GM19395 (cell line): ENCODE data around the gene CCDC126.
"Not testable (repeated sequence)": the region's sequence is repeated elsewhere in the genome, so short reads cannot be mapped to it uniquely, and the experiment has no call there.

Experiments used
- ATAC-seq: cut with Tn5 transposase; IDR thresholded peaks from one replicate; pipeline ENCODE4 v1.9.1; 2021; ENCODE audit warnings: mild to moderate bottlenecking, moderate library complexity; ENCODE audit not compliant: unreplicated experiment

Gene CCDC126, protein sequence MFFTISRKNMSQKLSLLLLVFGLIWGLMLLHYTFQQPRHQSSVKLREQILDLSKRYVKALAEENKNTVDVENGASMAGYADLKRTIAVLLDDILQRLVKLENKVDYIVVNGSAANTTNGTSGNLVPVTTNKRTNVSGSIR

GRCh38 chr7:23597094-23598091 lies at the start of gene CCDC126:
TSS of gene CCDC126 (plus strand) at chr7:23597382. CDS start at chr7:23611316, 13,934 bp downstream.
- ATAC-seq: peak; percentile 81

GRCh38 chr7:23547662-23548061 lies 49.5 kb upstream of the CCDC126 start:
- ATAC-seq: no peak

- no peak for ATAC-seq
Measured at GRCh38 chr7:23558303-23558702, 38.9 kb upstream of the CCDC126 start.

DNA sequence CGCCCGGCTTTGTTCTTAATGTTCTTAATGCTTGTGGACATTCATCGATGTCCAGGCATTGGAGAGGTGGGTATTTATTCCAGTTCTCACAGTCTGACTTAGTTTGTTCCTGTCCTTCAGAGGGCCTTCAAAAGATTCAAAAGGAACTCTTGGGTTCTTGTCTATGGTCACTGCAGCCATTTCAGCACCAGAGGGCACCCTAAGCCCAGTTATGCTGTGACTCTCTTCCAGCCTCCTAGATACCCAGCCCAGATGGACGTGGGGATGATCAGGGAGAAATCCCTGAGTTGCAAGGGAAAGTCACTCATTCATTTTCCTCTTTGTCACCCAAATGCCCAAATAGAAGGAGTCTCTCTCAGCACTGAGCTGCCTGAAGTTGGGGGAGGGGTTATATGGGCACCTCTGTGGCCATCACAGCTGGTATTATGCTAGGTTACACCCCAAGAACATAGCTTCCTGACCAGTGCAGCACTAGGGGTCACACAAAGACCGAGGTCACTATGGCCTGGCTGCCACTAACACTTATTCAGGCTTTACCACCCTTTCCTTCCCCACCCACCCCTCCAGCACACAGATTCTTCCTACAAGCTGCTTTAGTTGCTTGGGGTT lies 26.5 kb upstream of the CCDC126 start:
- ATAC-seq: peak; percentile 94

DNA sequence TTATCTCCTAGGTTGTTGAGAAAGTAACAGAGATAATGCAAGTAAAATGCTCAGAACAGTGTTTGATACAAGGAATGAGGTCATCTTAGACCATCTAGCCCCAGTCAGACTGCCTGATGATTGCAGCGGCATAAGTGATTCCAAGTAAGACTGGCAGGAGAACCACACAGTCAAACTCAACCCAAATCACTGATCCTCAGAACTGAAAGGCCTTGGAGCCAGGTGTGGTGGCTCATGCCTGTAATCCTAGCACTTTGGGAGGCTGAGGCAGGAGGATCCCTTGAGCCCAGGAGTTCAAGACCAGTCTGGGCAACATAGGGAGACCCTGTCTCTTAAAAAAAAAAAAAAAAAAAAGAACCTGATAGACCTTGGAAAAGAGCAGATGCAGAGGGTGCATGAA lies 15.2 kb upstream of the CCDC126 start:
- ATAC-seq: not testable (repeated sequence)

DNA sequence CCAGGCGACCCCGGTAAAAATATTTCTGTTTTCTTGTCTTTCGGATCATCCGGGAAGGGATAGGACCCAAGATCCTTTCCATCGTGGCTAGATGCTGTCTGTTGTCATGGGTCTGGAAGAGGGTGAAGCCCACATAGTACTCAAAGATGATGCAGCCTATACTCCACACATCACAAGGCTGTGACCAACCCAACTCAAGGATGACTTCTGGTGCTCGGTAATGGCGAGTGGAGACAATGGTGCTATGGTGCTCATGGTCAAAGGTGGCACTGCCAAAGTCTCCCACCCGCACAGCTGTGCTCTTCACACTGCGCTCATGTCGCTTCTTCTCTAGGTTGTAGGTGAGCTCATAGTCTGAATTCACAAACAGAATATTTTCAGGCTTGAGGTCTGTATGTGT lies 11.9 kb upstream of the CCDC126 start:
- ATAC-seq: not testable (repeated sequence)

DNA sequence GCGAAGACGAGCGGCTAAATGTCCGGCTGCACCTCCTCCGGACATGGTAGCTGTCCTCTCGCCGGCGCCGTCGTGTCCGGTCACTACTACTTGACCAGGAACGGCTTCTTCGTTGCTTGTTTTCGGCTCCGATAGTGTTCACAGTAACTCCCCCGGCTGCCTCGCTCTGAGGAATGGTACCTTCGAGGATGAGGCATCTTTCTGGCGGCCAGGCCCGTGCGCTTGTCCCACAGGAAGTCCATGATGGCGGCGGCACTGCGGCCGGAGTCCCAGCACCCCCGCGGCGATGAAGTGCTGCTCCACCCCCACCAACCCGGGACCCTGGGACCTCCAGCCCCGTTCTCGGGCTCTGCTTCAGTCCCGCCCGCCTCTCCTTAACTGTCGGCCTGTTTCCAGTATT lies 11.0 kb upstream of the CCDC126 start:
- ATAC-seq: no peak

DNA sequence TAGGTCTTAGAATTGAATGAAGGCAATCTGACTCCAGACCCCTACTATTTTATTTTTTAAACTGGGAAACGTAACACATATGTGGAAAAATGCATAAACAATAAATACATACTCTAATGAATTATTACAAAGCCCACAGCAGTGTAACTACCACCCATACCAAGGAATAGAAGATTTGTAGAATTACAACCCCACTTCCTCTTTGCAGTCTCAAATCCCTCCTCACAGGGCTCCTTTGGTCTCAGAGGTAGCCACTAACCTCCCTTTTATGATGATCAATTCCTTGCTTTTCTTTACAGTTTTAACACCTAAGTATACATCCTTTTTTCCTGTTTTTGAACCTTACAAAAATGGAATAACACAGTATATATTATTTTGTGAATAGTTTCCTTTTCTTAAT lies 6.7 kb upstream of the CCDC126 start:
- no peak for ATAC-seq

GRCh38 chr7:23593706-23594105 lies 3.5 kb upstream of the CCDC126 start:
- no peak for ATAC-seq

DNA sequence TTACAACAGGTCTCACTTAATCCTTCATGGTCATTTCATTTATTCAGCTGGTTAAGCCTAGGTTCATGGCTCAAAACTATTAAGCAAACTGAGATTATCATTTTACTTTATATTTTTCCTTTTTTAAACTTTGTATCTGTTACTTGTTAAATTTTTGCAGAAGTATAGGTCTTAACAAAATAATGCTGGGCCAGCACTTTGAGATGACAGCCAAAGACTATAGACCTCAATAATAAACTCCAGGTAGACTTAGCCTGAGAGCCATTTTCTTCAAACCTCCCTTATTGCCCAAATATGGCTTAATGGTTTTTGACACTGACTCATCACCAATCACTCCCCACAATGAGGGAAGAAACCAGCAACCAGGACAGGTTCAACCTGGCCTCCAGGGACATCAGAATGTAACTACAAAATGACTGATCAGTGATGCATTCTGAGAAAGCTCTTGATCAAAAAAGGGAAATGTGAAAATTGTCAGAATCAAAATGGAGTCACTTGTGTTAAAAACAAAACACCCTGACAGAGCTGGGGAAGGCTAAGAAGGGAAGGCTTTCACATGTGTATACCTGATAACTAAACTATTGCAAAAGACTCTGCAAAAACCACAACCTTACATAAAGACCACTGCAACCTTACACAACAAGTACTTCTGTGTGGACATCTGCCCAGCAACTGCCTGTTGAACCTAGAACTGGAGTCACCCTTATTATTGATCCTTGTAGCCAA lies 2.1 kb upstream of the CCDC126 start:
- peak; percentile 64 for ATAC-seq

- no peak for ATAC-seq
Measured at GRCh38 chr7:23598296-23598695, 1.1 kb downstream of the CCDC126 start.

GRCh38 chr7:23600236-23600635 lies 3.1 kb downstream of the CCDC126 start:
- no peak for ATAC-seq

GRCh38 chr7:23603632-23604295 lies 6.6 kb downstream of the CCDC126 start:
- no peak for ATAC-seq

- ATAC-seq: no peak
Measured at GRCh38 chr7:23604296-23604640, 7.1 kb downstream of the CCDC126 start.

DNA sequence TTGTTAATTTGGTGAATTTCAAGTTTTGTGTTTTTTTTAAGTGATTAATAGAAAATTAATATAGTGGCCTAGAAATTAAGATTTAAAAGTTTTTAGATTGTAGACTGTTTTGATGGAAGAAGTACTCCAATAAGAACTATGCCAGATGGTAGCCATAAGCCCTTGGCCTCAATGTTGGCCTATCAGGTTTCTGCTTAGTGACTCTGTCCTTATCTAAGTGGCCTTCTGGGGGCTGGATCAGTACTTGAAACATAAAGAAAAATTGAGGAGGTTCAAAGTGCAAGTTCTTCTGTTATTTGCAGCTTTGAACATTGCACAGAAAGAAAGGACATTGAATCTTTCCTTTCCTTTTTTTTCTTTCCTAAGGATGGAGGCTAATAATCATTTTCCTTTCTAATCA lies 9.9 kb downstream of the CCDC126 start:
- ATAC-seq: no peak

DNA sequence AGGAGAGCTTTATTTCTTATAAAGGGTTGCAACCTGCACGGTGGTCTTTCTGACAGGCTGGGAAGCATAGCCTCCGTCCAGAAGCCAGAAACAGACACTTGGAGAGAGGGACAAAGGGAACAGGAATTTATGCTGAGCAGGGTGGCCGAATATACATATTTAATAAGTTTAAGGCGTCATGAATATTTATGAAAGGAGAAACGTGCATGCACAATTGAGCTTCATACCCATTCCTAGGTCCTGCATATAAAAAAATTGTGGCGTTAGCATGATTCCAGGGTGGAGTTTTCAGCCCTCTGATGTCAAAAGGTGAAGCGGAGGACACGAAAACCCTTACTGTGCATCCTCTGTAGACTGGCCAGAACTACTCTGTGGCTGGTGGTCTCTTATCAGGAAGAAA lies 10.7 kb downstream of the CCDC126 start:
- ATAC-seq: no peak

DNA sequence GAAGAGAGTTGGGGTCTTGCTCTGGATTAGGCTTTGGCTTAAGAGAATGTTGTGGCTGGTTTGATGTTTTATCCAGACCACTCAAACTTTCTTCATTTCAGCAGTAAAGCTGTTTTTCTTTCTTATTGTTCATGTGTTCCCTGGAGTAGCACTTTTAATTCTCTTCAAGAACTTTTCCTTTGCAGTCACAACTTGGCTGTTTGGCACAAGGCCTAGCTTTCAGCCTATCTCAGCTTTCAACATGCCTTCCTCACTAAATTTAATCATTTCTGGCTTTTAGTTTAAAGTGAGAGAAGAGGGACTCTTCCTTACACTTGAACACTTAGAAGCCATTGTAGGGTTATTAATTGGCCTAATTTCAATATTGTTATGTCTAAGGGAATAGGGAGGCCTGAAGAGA lies 18.1 kb downstream of the CCDC126 start:
- ATAC-seq: no peak

DNA sequence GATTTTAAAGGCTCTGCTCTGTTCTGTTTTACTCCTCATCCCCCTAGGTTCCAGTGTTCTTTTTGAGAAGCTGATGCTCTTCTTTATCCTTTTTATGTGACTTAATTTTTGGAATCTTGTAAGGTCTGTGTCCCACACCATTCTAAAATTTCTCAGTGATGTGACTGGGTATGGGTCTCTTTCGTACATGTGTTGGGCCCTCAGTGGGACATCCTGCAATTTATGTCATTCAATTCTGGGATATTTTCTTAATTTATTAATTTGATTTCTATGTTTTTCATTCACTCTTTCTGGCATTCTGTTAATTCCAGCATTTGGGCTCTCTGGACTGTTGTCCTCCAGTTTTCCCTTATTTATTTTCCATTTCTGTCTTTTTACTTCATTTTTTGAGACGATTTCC lies 19.4 kb downstream of the CCDC126 start:
- no peak for ATAC-seq

DNA sequence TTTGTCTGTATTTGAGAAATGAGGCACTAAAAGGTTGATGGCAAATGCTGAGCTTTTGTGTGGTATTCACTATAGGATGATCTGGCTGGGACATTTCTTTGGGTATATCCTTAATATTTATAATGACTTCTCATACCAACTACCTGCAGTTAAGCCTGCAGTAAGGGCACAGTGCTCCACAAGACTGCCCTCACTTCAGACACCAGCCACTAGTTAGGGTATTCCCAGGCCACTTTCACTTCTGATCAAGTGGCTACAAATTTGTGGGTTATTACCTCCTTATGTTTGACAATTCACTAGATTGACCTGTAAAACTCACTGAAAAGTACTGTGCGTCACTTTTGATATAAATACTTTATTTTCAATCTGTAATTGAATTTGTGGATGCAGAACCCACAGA lies 20.3 kb downstream of the CCDC126 start:
- no peak for ATAC-seq

- no peak for ATAC-seq
Measured at GRCh38 chr7:23618241-23618640, 21.1 kb downstream of the CCDC126 start.

GRCh38 chr7:23619141-23619540 lies 22.0 kb downstream of the CCDC126 start:
- ATAC-seq: no peak
